B cell (primary cell): ENCODE results near the gene SIRT7. TPM values are rescaled to one million over a fixed set of nuclear protein-coding genes. Genes with fewer than 3 reads are reported as not detected.

Source experiments
- ATAC-seq: fragments of 200-7000 bp; cut with Tn5 transposase; one replicate; pipeline ENCODE4 v1.10.0; 2021; ENCODE audit warnings: low read depth, mild to moderate bottlenecking, moderate number of reproducible peaks, moderate library complexity
- CTCF ChIA-PET: fragments of 350-600 bp; sonication (Branson Sonifier 250); formaldehyde crosslinking; loops from one replicate; lab custom pipeline; 2021; ENCODE audit warnings: antibody characterized with exemption, inconsistent platforms; lab: Charles Lee
- POLR2A ChIA-PET: fragments of 350-600 bp; sonication (Branson Sonifier 250); formaldehyde crosslinking; loops from one replicate; lab custom pipeline; 2021; ENCODE audit warnings: antibody characterized with exemption; lab: Charles Lee
- DNase-seq: peaks from one replicate; pipeline ENCODE4 v3.0.0; 2013
- H2AFZ ChIP-seq: 2 replicates; pipeline ENCODE4 v1.6.1; 2012; ENCODE audit warnings: mild to moderate bottlenecking, low read depth, low read length; ENCODE audit not compliant: insufficient read depth, poor library complexity, severe bottlenecking
- H3K27ac ChIP-seq, 2 donors: 1 replicate in 1 of 2; 2 replicates in 1 of 2; pipeline ENCODE4 v1.5.1; 2012 to 2013; ENCODE audit warnings: low read length in 2 of 2, mild to moderate bottlenecking in 2 of 2, moderate library complexity in 1 of 2
- H3K27me3 ChIP-seq, 4 experiments: fragments of 200-600 bp in 1 of 4; sonication (generic) in 1 of 4; replicated peaks in 1 of 4; 1 replicate in 2 of 4; 2 replicates in 2 of 4; pipeline versions ENCODE4 v1.6.1 to v1.7.0; 2013 to 2016; ENCODE audit warnings: low read length in 3 of 4, mild to moderate bottlenecking in 2 of 4, mixed read lengths in 1 of 4, moderate library complexity in 1 of 4; ENCODE audit not compliant: insufficient read depth in 4 of 4, control insufficient read depth in 3 of 4; ENCODE audit errors: control extremely low read depth in 1 of 4
- H3K36me3 ChIP-seq, 2 experiments: replicated peaks in 1 of 2; 1 replicate in 1 of 2; 2 replicates in 1 of 2; pipeline versions ENCODE4 v1.6.1 to v1.7.1; 2013; ENCODE audit warnings: low read length in 1 of 2; ENCODE audit not compliant: insufficient read depth in 2 of 2, control insufficient read depth in 1 of 2; ENCODE audit errors: control extremely low read depth in 1 of 2, extremely low read depth in 1 of 2
- H3K4me1 ChIP-seq, 2 donors: fragments of 200-600 bp in 1 of 2; sonication (generic) in 1 of 2; 1 replicate in 1 of 2; 2 replicates in 1 of 2; pipeline versions ENCODE4 v1.5.1 to v1.6.1; 2013 to 2017; ENCODE audit warnings: low read length in 2 of 2; ENCODE audit not compliant: control insufficient read depth in 2 of 2, insufficient read depth in 2 of 2
- H3K4me2 ChIP-seq: replicated peaks from 2 replicates; pipeline ENCODE3; 2012; ENCODE audit warnings: mild to moderate bottlenecking, low read depth, low read length; ENCODE audit not compliant: poor library complexity, severe bottlenecking
- H3K4me3 ChIP-seq, 5 experiments: fragments of 200-600 bp in 1 of 5; sonication (generic) in 1 of 5; 1 replicate in 3 of 5; 2 replicates in 2 of 5; pipeline versions ENCODE4 v1.5.1 to v1.7.0; 2011 to 2016; ENCODE audit warnings: low read length in 4 of 5, mild to moderate bottlenecking in 4 of 5, low read depth in 2 of 5, control low read depth in 1 of 5, moderate library complexity in 1 of 5; ENCODE audit not compliant: insufficient read depth in 1 of 5; ENCODE audit errors: control extremely low read depth in 1 of 5, extremely low read depth in 1 of 5
- H3K79me2 ChIP-seq: fragments of 200-600 bp; sonication (generic); one replicate; pipeline ENCODE4 v1.6.0; 2016; ENCODE audit warnings: low read length; ENCODE audit not compliant: control insufficient read depth, insufficient read depth
- H3K9ac ChIP-seq: fragments of 200-600 bp; sonication (generic); 2 replicates; pipeline ENCODE4 v1.6.1; 2017; ENCODE audit warnings: mild to moderate bottlenecking, low read length, moderate library complexity
- H3K9me3 ChIP-seq, 3 donors: one replicate each; pipeline versions ENCODE4 v1.6.1 to v1.7.1; 2013; ENCODE audit warnings: low read length in 2 of 3; ENCODE audit not compliant: control insufficient read depth in 2 of 3, insufficient read depth in 1 of 3; ENCODE audit errors: control extremely low read depth in 1 of 3
- H4K20me1 ChIP-seq: 2 replicates; pipeline ENCODE4 v1.6.0; 2012; ENCODE audit warnings: mild to moderate bottlenecking, low read length; ENCODE audit not compliant: insufficient read depth, control insufficient read depth, poor library complexity, severe bottlenecking
- H3K27ac Mint-ChIP-seq: one replicate; pipeline ENCODE4 v1.8.0; 2021; ENCODE audit warnings: mixed read lengths
- H3K27me3 Mint-ChIP-seq: one replicate; pipeline ENCODE4 v1.8.0; 2021; ENCODE audit warnings: mixed read lengths
- H3K4me1 Mint-ChIP-seq: one replicate; pipeline ENCODE4 v1.8.0; 2021; ENCODE audit warnings: mixed read lengths
- H3K4me3 Mint-ChIP-seq: one replicate; pipeline ENCODE4 v1.8.0; 2021; ENCODE audit warnings: mixed read lengths
- H3K9me3 Mint-ChIP-seq: one replicate; pipeline ENCODE4 v1.8.0; 2022; ENCODE audit warnings: mixed read lengths; ENCODE audit not compliant: insufficient read depth
- CTCF ChIP-seq: fragments of 200-600 bp; IDR thresholded peaks from one replicate; pipeline ENCODE4 v1.8.0; 2022; ENCODE audit warnings: antibody characterized with exemption, mild to moderate bottlenecking
- EZH2 ChIP-seq: IDR thresholded peaks from 2 replicates; pipeline ENCODE4 v1.6.1; 2012; ENCODE audit warnings: borderline replicate concordance, low read depth, mild to moderate bottlenecking, moderate library complexity, low read length; ENCODE audit not compliant: insufficient read depth, poor library complexity, severe bottlenecking
- WGBS: methylation state at CpG from one replicate; pipeline ENCODE4 v1.1.5; 2013; ENCODE audit warnings: missing lambda C conversion rate; ENCODE audit not compliant: insufficient coverage; 5-methylcytosine and 5-hydroxymethylcytosine counted together
- intact Hi-C: fragments of 100-400 bp; cut with micrococcal nuclease; formaldehyde crosslinking; loops from one replicate; pipeline ENCODE4 v1.10.0; 2022
- polyA plus RNA-seq: library from polyadenylated mRNA; depleted of rRNA; stranded (reverse); fragments of >200 nt; gene quantifications from 2 replicates; pipeline ENCODE4 v1.2.3, GENCODE V29; 2012
- total RNA-seq, 2 donors: library from RNA; stranded (reverse); fragments of 120-200 nt in 1 of 2; gene quantifications; 1 replicate in 1 of 2; 2 replicates in 1 of 2; pipeline versions ENCODE4 v1.2.3 to v1.2.4, GENCODE V29; 2013 to 2022

Gene SIRT7
- total and polyA plus RNA-seq, 2 donors (not counting 1 experiment from before 2014, with no cell fraction given) = 77.2 to 82.7 TPM

GRCh38 chr17:81927653-81928543 lies 9.9 kb upstream of the SIRT7 start, which contains the start of gene MAFG:
Gene MAFG (minus strand): TSS chr17:81927735. CDS start chr17:81923185, 4,550 bp downstream.
- Histone ChIP-seq H3K4me1 (peaks cover 26 to 35% of the 10 kb centered on the region in 2 donors), H3K9me3 (no peaks in the 10 kb centered on the region), H2AFZ (peak within 1 kb of the TSS; percentile 87), H3K79me2 (peaks cover 38% of the 10 kb centered on the region), H3K9ac (peak within 1 kb of the TSS; percentile 66), H3K27ac (peak within 1 kb of the TSS; percentile 26 to 85), H3K27me3 (peaks cover 0 to 23% (median 9%) of the 10 kb centered on the region in 4 experiments), H3K4me2 (peak within 1 kb of the TSS; percentile 91), H3K4me3 (peak within 1 kb of the TSS; percentile 40 to 78 (median 65)), H4K20me1 (peaks cover 35% of the 10 kb centered on the region), H3K36me3 (no peaks in the 10 kb centered on the region)
- peaks cover 10% of the 10 kb centered on the region for H3K27me3 Mint-ChIP-seq
- H3K9me3 Mint-ChIP-seq = no peaks in the 10 kb centered on the region
- intact Hi-C loops = loop anchor here (1.0 to 5.0 kb wide), 6 partner anchors 9 to 96 kb away; partner anchors contain the start of genes ALYREF, ANAPC11, ARHGDIA and ASPSCR1
- POLR2A ChIA-PET = interaction anchor here (0.6 to 1.5 kb wide), 5 partner anchors 8 to 56 kb away, joined by 3 to 8 read pairs (median 3); partner anchors contain the start of gene SIRT7
- TF ChIP-seq CTCF = peak; percentile 52
- no peak for TF ChIP-seq EZH2
- peak within 1 kb of the TSS; percentile 86 for H3K27ac Mint-ChIP-seq
- WGBS = 1% methylated on average over 94 of the region's 98 CpGs
- DNase-seq (peak; percentile 97), ATAC-seq (peak; percentile 71)
- H3K4me1 Mint-ChIP-seq = peaks cover 22% of the 10 kb centered on the region
- H3K4me3 Mint-ChIP-seq = peak within 1 kb of the TSS; percentile 87
- CTCF ChIA-PET = interaction anchor here (0.5 to 3.5 kb wide), 8 partner anchors 8 to 148 kb away, joined by 3 to 16 read pairs (median 3); no protein-coding TSS in a partner anchor
